Stimulated activated CD8-positive, alpha-beta memory T cell treated with anti-CD3 and anti-CD28 coated beads, Interleukin-7, amount 100 ng/mL, for 48 hours (primary cell): ENCODE results near the gene AQR.
"Not testable (repeated sequence)": the region's sequence is repeated elsewhere in the genome, so short reads cannot be mapped to it uniquely, and the experiment has no call there.

Experiments
- DNase-seq, 2 donors: peaks; one replicate each; pipeline ENCODE4 v3.0.0-alpha.2; 2020; ENCODE audit warnings: low read depth in 1 of 2; ENCODE audit errors: extremely low read depth in 1 of 2

The AQR gene

GRCh38 chr15:34964277-34964676, 5.3 kb downstream of the AQR start:
- no peak for DNase-seq

GRCh38 chr15:34953851-34954250, 15.7 kb downstream of the AQR start:
- DNase-seq, result no peak

GRCh38 chr15:34952481-34952880, 17.1 kb downstream of the AQR start:
- no peak for DNase-seq

GRCh38 chr15:34951993-34952392, 17.5 kb downstream of the AQR start:
- DNase-seq, result no peak

- no peak for DNase-seq
Measured at GRCh38 chr15:34944936-34945335, 24.6 kb downstream of the AQR start.

GRCh38 chr15:34943711-34944110, 25.8 kb downstream of the AQR start:
- DNase-seq, result no peak

- DNase-seq, result not testable (repeated sequence)
Measured at GRCh38 chr15:34943264-34943663, 26.3 kb downstream of the AQR start.

GRCh38 chr15:34942363-34942762, 27.2 kb downstream of the AQR start:
- no peak for DNase-seq

GRCh38 chr15:34941831-34942230, 27.7 kb downstream of the AQR start:
- DNase-seq, result no peak

GRCh38 chr15:34941185-34941698, 28.3 kb downstream of the AQR start:
- no peak for DNase-seq

- no peak for DNase-seq
Measured at GRCh38 chr15:34933432-34933975, 36.0 kb downstream of the AQR start.

GRCh38 chr15:34928349-34928748, 41.2 kb downstream of the AQR start:
- not testable (repeated sequence) for DNase-seq

- no peak for DNase-seq
Measured at GRCh38 chr15:34927726-34928125, 41.8 kb downstream of the AQR start.

- no peak for DNase-seq
Measured at GRCh38 chr15:34914317-34914716, 55.2 kb downstream of the AQR start.

- no peak for DNase-seq
Measured at GRCh38 chr15:34905047-34905446, 64.5 kb downstream of the AQR start.

- DNase-seq, result no peak
Measured at GRCh38 chr15:34904527-34904926, 65.0 kb downstream of the AQR start.

GRCh38 chr15:34900748-34901147, 68.8 kb downstream of the AQR start:
- DNase-seq, result no peak

GRCh38 chr15:34896183-34896582, 73.4 kb downstream of the AQR start:
- DNase-seq, result no peak

GRCh38 chr15:34893967-34894366, 75.6 kb downstream of the AQR start:
- no peak for DNase-seq

- no peak for DNase-seq
Measured at GRCh38 chr15:34892963-34893591, 76.5 kb downstream of the AQR start.

GRCh38 chr15:34890424-34890823, 79.1 kb downstream of the AQR start:
- DNase-seq, result no peak

- DNase-seq, result no peak
Measured at GRCh38 chr15:34889476-34889875, 80.1 kb downstream of the AQR start.

GRCh38 chr15:34886134-34886533, 83.4 kb downstream of the AQR start:
- DNase-seq, result no peak
